Karpas-422 (cell line): ENCODE results near the gene PIK3C2B. TPM values are rescaled to one million over a fixed set of nuclear protein-coding genes. Genes with fewer than 3 reads are reported as not detected.

Experiments used
- DNase-seq: peaks from one replicate; pipeline ENCODE4 v3.0.0-alpha.2; 2015
- H2AFZ ChIP-seq: fragments of 200-600 bp; sonication (generic); 2 replicates; pipeline ENCODE4 v1.6.1; 2014; ENCODE audit warnings: antibody characterized with exemption, low read length, mixed read lengths
- H3K27ac ChIP-seq: fragments of 200-600 bp; sonication (generic); 2 replicates; pipeline ENCODE4 v1.5.1; 2014; ENCODE audit warnings: mild to moderate bottlenecking, low read length, moderate library complexity
- H3K27me3 ChIP-seq: fragments of 200-600 bp; sonication (generic); 2 replicates; pipeline ENCODE4 v1.6.1; 2014; ENCODE audit warnings: low read length, mixed read lengths
- H3K36me3 ChIP-seq: fragments of 200-600 bp; sonication (generic); 2 replicates; pipeline ENCODE4 v1.6.1; 2014; ENCODE audit warnings: low read length, mixed read lengths; ENCODE audit not compliant: insufficient read depth
- H3K4me1 ChIP-seq: fragments of 200-600 bp; sonication (generic); 2 replicates; pipeline ENCODE4 v1.6.1; 2014; ENCODE audit warnings: mild to moderate bottlenecking, low read length, mixed read lengths
- H3K4me2 ChIP-seq: fragments of 200-600 bp; sonication (generic); 2 replicates; pipeline ENCODE4 v1.6.1; 2014; ENCODE audit warnings: low read length, low read depth, mild to moderate bottlenecking; ENCODE audit not compliant: poor library complexity, severe bottlenecking
- H3K4me3 ChIP-seq: fragments of 200-600 bp; sonication (generic); 2 replicates; pipeline ENCODE4 v1.5.1; 2014; ENCODE audit warnings: mild to moderate bottlenecking, antibody characterized with exemption, low read length, mixed read lengths
- H3K79me2 ChIP-seq: fragments of 200-600 bp; sonication (generic); 2 replicates; pipeline ENCODE4 v1.6.1; 2014; ENCODE audit warnings: mild to moderate bottlenecking, low read length, mixed read lengths
- H3K9ac ChIP-seq: fragments of 200-600 bp; sonication (generic); 2 replicates; pipeline ENCODE4 v1.6.0; 2014; ENCODE audit warnings: low read length
- H3K9me2 ChIP-seq: fragments of 200-600 bp; sonication (generic), shearing (Covaris generic); replicated peaks from 2 replicates; pipeline ENCODE4 v1.6.0; 2014; ENCODE audit warnings: mild to moderate bottlenecking, low read length, moderate library complexity; ENCODE audit not compliant: insufficient read depth
- H3K9me3 ChIP-seq: fragments of 300-700, 200-600 bp; sonication (generic); 2 replicates; pipeline ENCODE4 v1.6.1; 2014; ENCODE audit warnings: low read length, mixed read lengths
- H4K20me1 ChIP-seq: fragments of 200-600 bp; sonication (generic); 2 replicates; pipeline ENCODE4 v1.6.1; 2014; ENCODE audit warnings: mild to moderate bottlenecking, antibody characterized with exemption, low read length, low read depth; ENCODE audit not compliant: insufficient read depth
- total RNA-seq: library from RNA; depleted of rRNA; stranded (reverse); fragments of >200 nt; shearing (Covaris generic); gene quantifications from 2 replicates; pipeline ENCODE4 v1.2.3, GENCODE V29; 2014; ENCODE audit warnings: low replicate concordance

PIK3C2B gene
- total RNA-seq, 1 experiment from 2014 or later, result 4.5 TPM

DNA sequence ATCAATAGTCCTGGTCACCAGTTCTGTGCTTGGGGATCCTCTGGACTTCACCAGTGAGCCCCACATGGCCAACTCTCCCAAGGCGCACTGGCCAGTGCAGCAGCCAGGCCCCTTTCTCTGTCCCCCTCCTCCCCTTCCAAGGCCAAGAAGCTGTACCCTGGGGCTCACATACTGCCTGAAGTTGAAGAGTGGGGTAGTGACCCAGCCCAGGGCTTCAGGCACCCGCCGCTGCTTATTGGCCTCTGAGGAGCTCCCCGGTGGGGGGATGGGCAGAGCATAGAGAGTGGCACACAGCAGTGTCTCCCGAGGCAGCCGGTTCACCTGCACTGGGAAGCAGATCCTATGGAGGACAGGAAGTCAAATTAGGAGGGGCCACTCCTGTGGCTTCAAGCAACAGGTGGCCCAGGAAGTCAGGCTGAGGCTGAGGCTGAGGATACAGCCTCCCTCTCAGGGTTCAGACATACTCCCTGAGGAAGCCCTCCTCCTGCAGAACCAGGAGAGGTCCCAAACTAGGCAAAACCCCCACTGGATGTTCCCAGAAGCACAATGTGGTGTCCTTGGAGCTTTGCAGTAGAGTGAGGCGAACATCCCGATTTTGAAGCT, 44.8 kb downstream of the PIK3C2B start:
- Histone ChIP-seq H3K9me3 (no peaks in the 10 kb centered on the region), H3K27me3 (no peaks in the 10 kb centered on the region), H3K27ac (no peak overlapping the region), H3K4me3 (no peak overlapping the region), H3K79me2 (no peaks in the 10 kb centered on the region), H2AFZ (no peak overlapping the region), H3K36me3 (no peaks in the 10 kb centered on the region), H3K9me2 (no peaks in the 10 kb centered on the region), H3K4me2 (no peak overlapping the region), H3K9ac (no peak overlapping the region), H4K20me1 (no peaks in the 10 kb centered on the region), H3K4me1 (peaks cover 16% of the 10 kb centered on the region)
- no peak for DNase-seq

DNA sequence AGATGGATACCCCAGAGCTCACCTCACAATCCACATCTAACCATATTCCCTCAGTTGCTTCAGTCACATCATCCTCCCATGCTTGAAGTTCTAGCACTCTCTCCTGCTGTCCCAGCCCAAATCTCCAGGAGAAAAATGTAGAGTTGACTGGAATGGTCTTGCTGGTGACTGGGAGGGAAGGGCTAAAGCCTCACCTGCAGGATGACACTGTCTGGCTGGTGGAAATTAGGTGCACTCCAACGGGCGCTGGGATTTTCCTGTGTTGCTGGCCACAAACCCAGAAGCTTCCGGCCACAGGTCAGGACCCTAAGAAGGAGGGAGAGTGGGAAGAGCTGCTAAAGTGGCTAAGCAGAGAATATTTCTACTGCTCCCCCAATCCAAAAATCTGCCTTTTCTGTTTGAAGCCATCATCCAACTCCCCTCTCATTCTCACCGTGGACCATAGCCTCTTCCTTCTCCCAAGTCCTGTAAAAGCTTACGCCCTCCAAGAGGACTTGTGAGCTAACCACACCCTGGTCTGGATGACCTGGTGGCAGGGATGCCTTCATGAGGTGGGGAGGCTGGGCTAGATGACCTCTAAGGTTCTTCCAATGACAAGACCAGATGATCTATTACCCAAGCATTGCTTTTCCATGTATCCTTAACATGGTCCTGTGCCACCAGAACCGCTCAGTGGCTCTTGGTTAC, 45.5 kb downstream of the PIK3C2B start:
- Histone ChIP-seq H4K20me1 (no peaks in the 10 kb centered on the region), H2AFZ (no peak overlapping the region), H3K9ac (no peak overlapping the region), H3K4me3 (no peak overlapping the region), H3K27ac (no peak overlapping the region), H3K27me3 (no peaks in the 10 kb centered on the region), H3K4me2 (no peak overlapping the region), H3K36me3 (no peaks in the 10 kb centered on the region), H3K79me2 (no peaks in the 10 kb centered on the region), H3K9me2 (no peaks in the 10 kb centered on the region), H3K4me1 (peaks cover 16% of the 10 kb centered on the region), H3K9me3 (no peaks in the 10 kb centered on the region)
- no peak for DNase-seq

- Histone ChIP-seq H3K4me1 (peaks cover 16% of the 10 kb centered on the region), H3K9me2 (no peaks in the 10 kb centered on the region), H3K79me2 (no peaks in the 10 kb centered on the region), H3K4me2 (no peak overlapping the region), H4K20me1 (no peaks in the 10 kb centered on the region), H3K27ac (no peak overlapping the region), H3K36me3 (no peaks in the 10 kb centered on the region), H3K4me3 (no peak overlapping the region), H3K27me3 (no peaks in the 10 kb centered on the region), H2AFZ (no peak overlapping the region), H3K9ac (no peak overlapping the region), H3K9me3 (no peaks in the 10 kb centered on the region)
- DNase-seq, result peak; percentile 52
These were observed 46.2 kb downstream of the PIK3C2B start for GRCh38 chr1:204448344-204448964.

GRCh38 chr1:204447736-204448135, 46.9 kb downstream of the PIK3C2B start:
- H2AFZ ChIP-seq, result no peak overlapping the region
- H3K79me2 ChIP-seq, result no peaks in the 10 kb centered on the region
- no peaks in the 10 kb centered on the region for H3K9me2 ChIP-seq
- no peak overlapping the region for H3K9ac ChIP-seq
- no peak overlapping the region for H3K4me3 ChIP-seq
- H4K20me1 ChIP-seq, result no peaks in the 10 kb centered on the region
- H3K4me2 ChIP-seq, result no peak overlapping the region
- DNase-seq, result no peak
- no peak overlapping the region for H3K27ac ChIP-seq
- peaks cover 16% of the 10 kb centered on the region for H3K4me1 ChIP-seq
- H3K27me3 ChIP-seq, result no peaks in the 10 kb centered on the region
- H3K36me3 ChIP-seq, result no peaks in the 10 kb centered on the region
- no peaks in the 10 kb centered on the region for H3K9me3 ChIP-seq

DNA sequence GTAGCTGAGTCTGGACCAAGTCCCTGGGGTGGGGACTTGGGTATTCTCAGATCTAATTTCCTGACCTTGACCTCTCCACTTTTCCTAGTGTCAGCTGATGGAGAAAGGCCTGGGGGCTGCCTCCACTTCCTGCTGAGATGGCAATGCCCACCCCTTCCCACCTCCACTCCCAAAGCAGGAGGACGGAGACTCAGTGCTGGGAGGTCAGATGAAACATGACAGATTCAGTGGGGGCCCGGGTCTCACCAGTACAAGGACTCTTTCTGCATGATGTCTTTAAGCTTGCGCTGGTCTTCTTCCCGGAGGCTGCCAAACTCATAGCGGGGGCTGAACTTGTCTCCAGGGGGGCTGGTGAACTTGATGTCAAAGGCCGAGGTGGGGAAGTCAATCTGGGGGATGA, 47.4 kb downstream of the PIK3C2B start:
- Histone ChIP-seq H3K27me3 (no peaks in the 10 kb centered on the region), H2AFZ (no peak overlapping the region), H4K20me1 (no peaks in the 10 kb centered on the region), H3K9me3 (no peaks in the 10 kb centered on the region), H3K4me2 (no peak overlapping the region), H3K4me3 (no peak overlapping the region), H3K27ac (no peak overlapping the region), H3K9ac (no peak overlapping the region), H3K4me1 (peaks cover 16% of the 10 kb centered on the region), H3K36me3 (no peaks in the 10 kb centered on the region), H3K9me2 (no peaks in the 10 kb centered on the region), H3K79me2 (no peaks in the 10 kb centered on the region)
- no peak for DNase-seq

- Histone ChIP-seq H3K27ac (no peak overlapping the region), H3K9me2 (no peaks in the 10 kb centered on the region), H3K36me3 (no peaks in the 10 kb centered on the region), H3K9me3 (no peaks in the 10 kb centered on the region), H2AFZ (no peak overlapping the region), H3K27me3 (no peaks in the 10 kb centered on the region), H3K79me2 (no peaks in the 10 kb centered on the region), H3K4me2 (peak overlapping the region; percentile 5), H3K4me3 (no peak overlapping the region), H3K4me1 (peaks cover 16% of the 10 kb centered on the region), H3K9ac (no peak overlapping the region), H4K20me1 (no peaks in the 10 kb centered on the region)
- DNase-seq, result peak; percentile 90
These were observed 48.0 kb downstream of the PIK3C2B start for GRCh38 chr1:204446413-204447111.

GRCh38 chr1:204445860-204446412, 48.7 kb downstream of the PIK3C2B start:
- Histone ChIP-seq H3K9ac (no peak overlapping the region), H3K4me3 (no peak overlapping the region), H3K4me2 (peak overlapping the region; percentile 5), H4K20me1 (no peaks in the 10 kb centered on the region), H3K9me2 (no peaks in the 10 kb centered on the region), H3K4me1 (peaks cover 16% of the 10 kb centered on the region), H3K27ac (no peak overlapping the region), H3K27me3 (no peaks in the 10 kb centered on the region), H2AFZ (no peak overlapping the region), H3K79me2 (no peaks in the 10 kb centered on the region), H3K9me3 (no peaks in the 10 kb centered on the region), H3K36me3 (no peaks in the 10 kb centered on the region)
- DNase-seq, result peak; percentile 88
